SIG-M5 (cell line): Measurements from ENCODE around the gene MKS1.

Experiments
- DNase-seq: peaks from one replicate; lab custom pipeline; 2025; lab: John Stamatoyannopoulos, UW

Gene MKS1

DNA sequence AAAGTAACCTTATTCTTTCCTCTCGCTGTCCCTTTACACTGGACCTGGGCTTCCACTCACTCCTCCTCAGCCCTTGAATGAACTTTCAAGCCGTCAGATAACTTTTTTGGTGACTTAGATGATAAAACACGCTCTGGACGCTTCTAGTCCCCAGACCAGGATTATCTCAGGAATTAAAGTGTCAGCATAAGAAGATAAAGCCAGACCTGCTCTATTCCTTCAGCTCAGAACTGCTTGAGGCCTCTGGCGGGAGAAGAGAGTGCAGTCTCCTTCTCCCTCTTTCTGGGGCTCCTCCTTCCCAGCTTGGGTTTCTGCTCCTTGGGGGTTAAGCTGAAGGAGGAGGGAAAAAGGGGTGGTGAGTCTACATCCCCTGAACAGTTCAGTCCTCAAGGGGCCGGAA is 25.9 kb upstream of the MKS1 start:
- no peak for DNase-seq

DNA sequence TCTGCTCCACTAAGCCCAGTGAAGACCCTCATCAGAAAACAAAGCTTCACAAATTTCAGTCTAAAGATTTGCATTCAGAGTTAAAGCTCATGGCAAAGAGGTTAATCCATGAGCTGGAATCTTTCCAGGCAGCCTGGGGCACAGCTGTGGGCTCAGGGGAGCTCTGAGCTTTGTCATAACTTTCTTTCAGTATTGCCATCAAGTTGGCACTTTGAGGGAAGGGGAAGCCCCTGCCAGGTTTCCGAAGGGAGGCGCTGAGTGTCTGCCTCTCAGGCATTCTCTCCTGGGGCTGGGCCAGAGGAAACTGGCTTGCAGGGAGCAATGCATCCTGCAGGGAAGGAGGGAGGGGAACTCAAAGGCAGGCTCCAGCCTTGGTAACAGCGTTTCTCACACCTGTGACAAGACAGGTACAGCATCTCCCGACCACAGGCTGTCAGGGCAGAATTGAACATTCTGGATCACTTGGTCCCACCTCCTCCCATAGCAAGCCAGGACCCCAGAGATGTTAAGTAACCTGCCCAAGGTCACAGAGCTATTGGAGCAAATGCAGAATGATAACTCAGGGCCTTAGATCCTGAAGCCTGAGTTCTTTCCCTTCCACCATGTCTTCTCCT is 23.2 kb upstream of the MKS1 start:
- DNase-seq: no peak

DNA sequence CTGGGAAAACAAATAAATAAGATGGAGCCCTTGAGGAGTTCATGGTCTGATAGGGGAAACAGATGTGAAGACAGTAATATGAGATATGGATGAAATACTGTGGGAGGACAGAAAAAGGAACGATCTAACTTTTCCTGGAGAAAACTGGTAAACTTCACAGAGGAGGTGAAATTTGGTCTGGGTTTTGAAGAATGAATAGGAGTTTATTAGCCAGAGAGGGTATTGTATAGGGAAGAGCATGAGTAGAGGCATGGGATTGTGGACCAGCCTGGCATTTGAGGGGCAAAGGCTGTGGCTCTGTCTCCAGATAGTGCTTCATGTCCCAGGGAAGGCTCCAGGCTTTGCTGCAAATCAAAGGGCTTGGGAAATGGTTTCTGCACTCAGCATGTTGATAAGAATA is 20.9 kb upstream of the MKS1 start:
- DNase-seq: no peak

DNA sequence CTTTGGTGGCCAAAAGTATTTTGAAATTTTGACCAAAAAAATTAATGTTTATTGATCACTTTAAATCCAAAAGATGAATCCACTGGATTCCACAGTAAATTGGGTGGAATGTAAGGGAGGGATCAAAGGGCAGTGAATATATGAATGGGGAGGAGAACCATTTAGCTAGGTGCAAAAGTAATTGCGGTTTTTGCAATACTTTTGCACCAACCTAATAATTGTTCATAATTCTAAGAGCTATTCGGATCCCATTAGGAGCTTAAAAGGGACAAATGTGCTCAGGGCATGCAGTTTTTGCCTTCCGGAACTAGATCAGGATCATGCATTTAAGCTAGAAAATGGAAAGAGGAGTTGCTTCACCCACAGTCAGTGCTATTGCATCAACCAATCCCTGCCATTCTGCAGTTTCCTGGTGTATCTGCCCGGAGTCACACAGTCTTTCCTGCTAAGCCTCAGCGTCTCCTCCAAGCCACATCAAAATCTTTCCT is 19.1 kb upstream of the MKS1 start, which contains the start of gene LPO:
Gene LPO (plus strand): TSS at position 438 of the 488 bp plus-strand sequence. CDS start 4,396 bp downstream, outside the sequence.
- DNase-seq: no peak

DNA sequence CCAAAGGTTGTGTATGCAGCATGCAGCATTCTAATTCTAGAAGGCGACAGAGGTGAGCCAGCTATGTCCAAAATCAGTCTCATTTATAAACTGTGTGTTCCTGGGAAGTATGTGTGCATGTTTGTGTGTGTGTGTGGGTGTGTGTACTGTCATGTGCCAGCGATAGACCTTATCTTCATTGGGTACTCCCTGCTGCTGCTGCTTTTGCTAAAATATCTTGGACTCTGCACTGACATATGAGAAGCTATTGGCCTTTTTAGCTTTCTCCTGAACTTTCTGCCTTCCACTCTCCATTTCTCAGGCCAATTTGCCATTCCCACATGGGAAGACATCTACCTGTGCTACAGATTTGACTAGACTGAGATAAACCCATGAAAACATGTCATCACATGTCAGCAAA is 17.3 kb upstream of the MKS1 start:
- no peak for DNase-seq

DNA sequence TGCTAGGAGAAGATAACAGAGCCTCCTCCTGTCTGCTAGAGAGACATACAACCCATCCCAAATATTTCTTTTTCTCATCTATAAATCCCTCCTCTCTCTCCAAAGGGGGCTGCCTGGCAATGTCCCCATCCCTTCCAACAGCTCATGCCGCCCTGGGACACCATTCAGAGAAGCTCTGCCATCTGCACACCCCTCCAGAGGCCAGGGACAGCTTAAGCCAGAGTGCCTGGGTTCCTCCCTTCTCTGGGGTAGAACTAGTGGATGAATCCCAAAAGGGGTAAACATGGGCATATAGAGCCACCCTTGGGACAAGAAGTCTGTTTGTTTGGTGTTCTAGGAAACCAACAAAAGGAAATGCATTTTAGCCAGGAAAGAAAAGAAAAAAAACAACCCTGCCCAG is 16.8 kb upstream of the MKS1 start:
- DNase-seq: no peak

DNA sequence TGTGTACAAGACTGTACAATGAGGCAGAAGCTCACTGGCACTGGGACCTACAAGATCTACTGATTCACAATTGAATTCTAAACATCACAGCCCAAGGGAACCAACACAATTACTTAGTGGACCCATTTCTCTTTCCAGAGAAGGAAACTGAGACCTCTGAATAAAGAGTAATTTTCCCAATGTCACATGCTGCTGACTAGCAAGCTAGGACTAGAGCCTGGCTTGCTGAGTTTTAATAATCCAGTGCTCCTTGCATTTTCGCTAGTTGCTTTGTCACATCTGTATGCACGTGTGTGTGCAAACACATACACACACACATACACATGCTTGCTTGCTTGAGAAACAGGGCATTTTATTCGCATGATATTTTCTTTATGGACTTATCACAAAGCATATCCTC is 15.5 kb upstream of the MKS1 start:
- DNase-seq: no peak

DNA sequence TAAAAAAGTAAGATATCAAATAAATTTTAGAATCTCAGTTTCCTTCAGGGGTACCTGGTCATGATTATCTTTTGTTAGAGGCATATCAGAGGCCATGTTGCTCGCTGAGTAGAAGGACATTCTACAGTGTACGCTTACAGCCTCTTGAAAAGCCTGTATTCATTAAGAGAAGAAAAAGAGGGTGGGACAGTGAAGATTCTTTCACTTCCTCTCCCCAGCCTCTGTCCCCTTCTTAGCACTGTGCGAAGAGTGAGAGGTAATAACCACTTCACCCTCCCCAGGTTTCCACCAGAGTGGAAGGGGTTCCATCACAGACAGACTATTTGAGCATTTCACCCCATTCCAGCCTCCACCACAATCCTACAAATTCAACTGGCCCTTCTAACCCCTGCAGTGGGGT is 14.5 kb upstream of the MKS1 start:
- DNase-seq: no peak

DNA sequence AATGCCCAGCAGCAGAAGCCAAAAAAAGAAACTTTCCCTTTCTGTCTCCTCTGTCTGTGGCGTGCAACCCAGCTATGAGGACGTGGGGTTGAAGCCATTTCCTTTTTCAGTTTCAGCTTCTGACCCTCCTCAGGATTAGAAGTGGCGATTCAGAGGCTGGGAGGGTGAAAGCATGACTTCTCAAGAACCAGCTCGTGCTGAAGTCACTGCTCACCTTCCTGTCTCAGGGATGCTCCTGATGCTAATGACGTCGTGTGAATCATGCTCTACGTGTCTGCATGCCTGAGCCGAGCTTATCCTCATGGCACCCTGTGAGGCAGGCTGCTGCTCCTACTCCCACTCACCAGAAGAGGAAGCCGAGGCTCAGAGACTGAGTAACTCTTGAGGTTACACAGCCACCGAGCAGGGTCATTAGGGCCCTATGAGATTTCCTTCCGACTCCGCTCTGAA is 13.7 kb upstream of the MKS1 start:
- DNase-seq: peak; percentile 86

DNA sequence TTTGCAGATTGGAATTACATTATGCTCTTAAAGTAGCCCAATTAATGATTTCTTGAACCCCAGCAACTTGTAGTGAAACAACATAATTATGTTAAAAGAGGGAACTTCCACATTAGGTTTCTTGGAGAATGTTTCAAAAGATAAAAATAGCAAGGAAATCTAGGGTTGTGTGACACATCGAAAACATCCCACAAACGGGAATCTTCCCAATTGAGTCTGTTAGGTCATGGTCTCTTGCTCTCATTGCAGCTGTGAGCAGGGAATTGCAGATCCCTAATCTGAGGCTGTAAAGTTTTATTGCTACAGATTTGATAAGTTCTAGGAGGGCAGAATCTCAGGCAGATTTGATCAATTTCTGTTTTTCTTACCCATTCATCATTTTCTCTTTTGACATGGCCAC is 12.6 kb upstream of the MKS1 start:
- DNase-seq: no peak

DNA sequence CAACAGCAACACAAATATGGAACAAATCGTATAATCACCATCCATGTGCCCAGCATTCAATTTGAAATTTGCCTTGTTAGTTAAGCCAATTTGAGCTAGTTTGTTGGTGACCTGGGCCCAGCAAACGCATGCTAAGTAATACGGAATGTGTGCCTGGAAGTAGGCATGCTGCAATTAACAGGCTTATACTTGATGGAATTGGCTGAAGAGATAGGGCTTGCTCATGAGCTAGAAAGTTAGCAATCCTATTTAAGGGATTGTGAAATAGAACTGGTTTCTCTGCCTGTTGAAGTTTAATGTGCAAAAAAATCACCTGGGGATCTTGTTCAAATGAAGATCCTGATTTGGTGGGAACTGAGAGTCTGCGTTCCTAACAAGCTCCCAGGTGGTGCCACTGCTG is 10.8 kb upstream of the MKS1 start:
- no peak for DNase-seq

DNA sequence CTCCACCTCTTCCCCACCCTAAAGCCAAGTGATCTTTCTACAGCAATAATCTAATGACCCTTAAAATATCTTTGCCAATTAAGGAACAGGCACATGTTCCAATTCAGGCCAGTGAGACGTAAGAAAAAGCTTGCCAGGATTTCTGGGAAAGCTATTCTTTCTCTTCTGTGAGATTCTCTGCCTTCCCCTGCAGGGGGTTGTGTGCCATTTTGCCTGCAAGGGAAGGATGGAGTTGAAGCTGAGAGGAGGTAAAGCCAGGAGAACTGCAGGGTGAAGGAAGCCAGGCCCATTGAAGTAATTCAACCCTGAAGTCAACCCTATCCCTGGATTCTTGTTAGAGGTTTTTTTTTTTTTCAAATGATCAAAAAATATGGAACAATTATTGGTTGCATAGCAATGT is 10.3 kb upstream of the MKS1 start:
- DNase-seq: no peak

DNA sequence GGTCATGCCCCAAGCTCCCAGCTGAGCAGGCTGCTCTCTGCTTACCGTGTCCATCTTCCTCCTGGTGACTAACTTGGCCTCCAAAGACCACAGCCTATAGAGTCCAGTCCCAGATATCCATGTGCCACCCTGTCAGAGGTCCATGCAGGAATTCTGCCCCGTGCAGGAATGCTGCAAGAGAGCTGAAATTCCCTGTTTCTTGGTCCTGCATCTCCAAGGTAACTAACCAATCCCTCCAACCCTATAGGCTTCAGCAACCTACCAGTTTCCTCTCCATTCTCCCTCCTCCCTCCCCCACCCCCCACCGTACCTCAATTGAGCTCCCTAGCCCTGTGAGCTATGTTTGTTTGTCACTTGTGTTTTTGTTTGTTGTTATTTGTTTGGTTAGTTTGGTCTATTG is 9.6 kb upstream of the MKS1 start:
- no peak for DNase-seq

DNA sequence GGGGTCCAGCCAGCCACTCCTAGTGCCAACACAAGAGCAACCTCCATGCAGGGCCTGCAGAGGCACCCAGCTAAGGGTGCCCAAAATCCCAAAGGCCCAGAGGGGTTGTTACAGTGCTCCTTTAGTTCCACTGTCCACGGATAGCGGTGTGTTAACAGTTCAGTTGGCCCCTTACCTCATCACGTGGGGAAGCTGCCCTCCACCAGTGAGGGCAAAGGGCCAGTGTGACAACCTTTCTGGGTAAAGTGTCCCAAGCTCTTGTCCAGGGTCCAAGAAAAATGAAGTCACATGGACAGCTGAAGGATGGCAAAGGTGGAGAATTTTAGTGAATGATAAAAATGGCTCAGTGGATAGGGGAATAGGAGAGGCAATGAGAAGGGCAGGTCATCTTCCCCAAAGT is 8.7 kb upstream of the MKS1 start:
- DNase-seq: no peak

DNA sequence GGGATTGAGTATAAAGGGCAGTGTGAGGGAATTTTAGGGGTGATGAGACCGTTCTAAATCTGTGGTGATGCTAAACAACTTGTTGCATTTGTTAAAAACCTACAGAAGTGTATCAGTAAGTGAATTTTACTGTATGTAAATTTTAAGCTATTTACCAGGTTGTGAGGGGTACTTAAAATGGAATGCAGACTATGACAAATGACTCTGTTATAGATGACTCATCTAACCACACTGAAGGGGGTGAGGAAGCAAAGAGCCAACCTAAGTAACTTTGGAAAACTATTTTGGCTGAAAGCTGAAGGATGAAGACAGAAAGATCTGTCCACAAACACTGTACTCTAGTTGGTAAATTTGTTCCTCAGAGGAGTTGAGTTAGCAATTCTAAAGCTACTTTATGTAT is 5.3 kb upstream of the MKS1 start:
- DNase-seq: no peak

DNA sequence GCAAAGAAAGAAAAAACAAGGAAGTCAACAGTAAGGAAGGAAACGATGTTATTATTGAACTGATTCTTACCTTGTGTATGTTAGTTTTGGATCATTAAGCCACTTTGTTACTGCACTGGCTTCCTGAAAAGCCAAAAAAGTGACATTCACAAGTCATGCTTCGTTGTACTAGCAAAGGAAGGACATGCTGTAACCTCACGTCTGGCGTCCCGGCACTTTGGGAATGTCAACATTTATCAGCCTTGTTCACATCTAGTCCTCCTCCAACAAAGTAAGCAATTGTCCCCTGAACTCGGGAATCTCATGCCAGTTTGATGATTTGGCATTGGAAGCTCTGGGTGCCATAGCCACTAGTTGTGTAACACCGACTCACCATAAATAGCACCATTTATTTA is 731 bp upstream of the MKS1 start:
- no peak for DNase-seq

DNA sequence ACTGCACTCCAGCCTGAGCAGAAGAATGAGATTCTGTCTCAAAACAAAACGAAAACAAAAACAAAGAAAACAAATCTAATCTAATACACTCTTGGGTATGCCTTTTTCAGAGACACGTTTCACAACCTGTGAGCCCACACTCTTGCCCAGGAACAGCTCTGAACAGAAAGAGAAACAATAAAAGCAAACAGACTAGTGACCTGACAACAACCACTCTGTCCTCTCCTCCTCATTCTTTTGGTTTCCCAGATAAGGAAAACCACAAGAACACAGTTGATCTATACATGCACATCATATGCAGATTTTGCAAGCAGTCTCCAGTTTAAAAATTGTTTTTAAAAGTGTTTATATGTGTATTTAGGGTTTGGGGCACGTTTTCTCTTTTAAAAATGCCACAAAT is 1.3 kb downstream of the MKS1 start:
- DNase-seq: no peak

DNA sequence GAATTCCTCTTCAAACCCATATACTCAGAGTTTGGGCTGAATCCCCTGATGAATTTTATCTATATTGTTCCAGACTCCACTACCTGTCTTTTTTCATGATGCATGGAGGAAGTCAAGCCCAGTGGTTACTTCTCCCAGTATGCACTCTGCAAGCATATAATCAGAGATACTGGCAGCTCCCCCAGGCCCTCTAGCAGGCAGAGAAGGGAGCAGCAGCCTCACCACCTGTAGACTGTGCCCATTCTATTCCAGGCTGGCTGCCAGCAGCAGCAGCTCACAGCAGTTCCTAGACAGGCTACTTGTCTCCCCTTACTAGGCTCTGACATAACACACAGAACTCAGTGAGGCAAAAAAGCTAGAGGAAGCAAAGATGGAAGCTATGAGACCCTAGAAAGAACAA is 3.4 kb downstream of the MKS1 start:
- DNase-seq: no peak

DNA sequence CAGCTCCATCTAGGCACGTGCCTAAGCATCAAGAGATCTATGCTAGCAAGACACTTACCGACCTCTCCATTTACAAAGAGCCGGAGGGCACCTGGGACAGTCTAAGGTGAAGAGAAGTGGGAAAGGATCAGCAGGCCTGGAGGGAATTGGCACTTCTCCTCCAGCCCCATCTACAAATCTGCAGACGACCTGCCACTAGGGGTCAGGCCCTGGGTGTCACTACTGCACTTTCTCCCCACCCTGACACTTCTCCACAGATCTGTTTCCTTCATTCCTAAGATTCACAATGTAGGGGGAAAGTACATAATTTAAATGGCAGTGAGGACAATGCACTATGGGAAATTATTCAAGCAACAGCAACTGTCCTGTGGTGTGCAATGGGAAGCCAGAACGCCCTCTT is 8.1 kb downstream of the MKS1 start:
- no peak for DNase-seq

DNA sequence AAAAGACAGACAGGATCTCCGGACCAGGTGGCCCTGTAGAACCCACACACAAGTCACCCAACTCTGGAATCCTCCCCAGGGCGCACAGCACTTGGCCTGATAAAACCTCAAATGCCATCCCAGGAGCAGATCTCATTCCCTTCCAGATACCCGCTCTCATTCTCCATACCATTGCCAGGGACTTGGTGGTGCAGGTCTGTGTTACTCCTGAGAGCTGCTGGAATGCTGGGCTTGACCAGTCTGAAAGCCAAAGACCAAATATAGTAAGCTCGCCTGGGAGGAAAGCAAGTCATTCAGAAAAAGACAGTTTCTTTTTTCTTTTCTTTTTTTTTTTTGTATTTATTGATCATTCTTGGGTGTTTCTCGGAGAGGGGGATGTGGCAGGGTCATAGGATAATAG is 10.7 kb downstream of the MKS1 start:
- DNase-seq: no peak

DNA sequence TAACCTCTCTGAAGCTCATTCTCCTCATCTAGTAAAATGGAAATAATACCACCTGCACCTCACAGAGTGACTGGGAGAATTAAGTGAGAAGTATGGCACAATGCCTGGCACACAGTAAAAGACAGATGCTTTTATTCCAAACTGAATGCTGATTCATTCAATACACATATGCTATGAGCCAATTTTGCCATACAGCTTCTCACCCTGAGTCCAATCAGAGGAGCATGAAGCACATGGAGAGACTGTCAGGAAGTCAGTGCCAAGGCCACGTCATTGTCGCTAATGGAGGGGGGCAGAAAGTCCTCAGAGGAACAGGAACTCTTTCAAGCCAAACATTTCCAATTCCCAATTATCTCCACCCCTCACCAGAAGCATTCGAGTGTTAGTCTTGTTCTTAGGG is 11.6 kb downstream of the MKS1 start:
- no peak for DNase-seq

DNA sequence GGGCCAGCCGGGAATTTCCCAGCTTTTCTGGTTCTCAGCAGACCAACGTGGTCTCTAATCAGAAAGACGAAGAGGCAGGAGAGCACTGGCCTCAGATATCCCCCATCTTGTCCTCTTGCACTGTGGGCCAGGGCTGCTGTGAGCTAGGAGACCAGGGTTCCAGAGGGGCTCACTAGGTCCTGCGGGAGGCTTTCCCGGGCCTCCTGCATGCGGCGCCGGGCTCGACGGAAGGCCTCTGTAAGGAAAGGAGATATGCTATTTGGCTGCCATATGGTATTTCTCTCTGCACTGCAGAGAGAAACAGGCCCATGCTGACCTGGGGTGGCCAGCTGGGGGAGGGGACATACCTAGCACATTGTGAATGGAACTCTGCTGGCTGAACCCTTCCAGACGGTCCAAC is 13.1 kb downstream of the MKS1 start:
- DNase-seq: no peak

DNA sequence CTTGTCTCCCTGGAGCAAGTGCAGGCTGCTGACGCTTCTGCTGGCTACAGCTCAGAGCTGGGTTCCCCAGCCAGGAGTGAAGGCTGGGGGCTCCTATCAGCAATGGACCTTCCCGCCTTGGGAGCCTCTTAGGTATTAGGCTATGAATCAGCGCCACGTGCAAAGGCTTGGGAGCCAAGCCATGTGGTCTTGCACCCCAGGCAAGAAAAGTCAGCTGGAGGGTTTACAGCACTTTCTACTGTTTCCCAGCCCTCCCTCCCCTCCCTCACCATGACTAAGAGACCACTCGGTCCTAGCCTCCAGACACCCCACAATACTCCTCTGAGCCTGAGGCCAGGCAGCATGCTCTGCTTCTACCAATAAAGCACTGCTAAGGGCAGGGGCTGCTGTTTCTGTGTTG is 14.3 kb downstream of the MKS1 start:
- no peak for DNase-seq

DNA sequence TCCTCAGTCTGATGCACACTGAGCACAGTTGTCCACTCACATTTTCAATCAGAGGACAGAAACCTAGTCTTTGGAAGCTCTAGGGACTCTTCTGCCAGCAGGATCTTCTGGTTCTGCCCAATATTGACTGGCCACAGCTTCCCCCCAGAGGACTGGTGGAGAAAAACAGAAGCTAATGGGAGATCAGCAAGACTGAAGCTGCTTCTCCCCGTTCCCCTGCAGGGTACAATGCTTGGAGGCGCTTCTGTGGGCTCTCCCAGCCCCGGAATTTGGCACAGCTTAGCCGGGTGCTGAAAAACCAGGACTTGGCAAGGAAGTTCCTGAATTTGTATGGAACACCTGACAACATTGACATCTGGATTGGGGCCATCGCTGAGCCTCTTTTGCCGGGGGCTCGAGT is 16.2 kb downstream of the MKS1 start:
- DNase-seq: no peak
